Measurements from ENCODE around the gene DAZL. TPM values are rescaled to one million over a fixed set of nuclear protein-coding genes. Genes with fewer than 3 reads are reported as not detected.

DAZL gene
- total and polyA plus RNA-seq, 11 donors: not detected

GRCh38 chr3:16570113-16570512 lies 35.1 kb downstream of the DAZL start:
- H3K4me3 ChIP-seq: no peak overlapping the region
- H3K4me1 ChIP-seq: no peaks in the 10 kb centered on the region
- H3K9me3 ChIP-seq: no peaks in the 10 kb centered on the region
- H3K36me3 ChIP-seq: no peaks in the 10 kb centered on the region
- no peak for TF ChIP-seq CTCF (IDR thresholded peaks at IDR 0.05)
- no peak for TF ChIP-seq POLR2A (IDR thresholded peaks at IDR 0.05)
- WGBS, 4 donors: 60 to 72% (median 66%) methylated on average over 4 of the region's 4 CpGs
- intact Hi-C loops (cut with DNase I): no loop called here
- no peak overlapping the region for H3K27ac ChIP-seq
- DNase-seq (no peak), ATAC-seq (no peak)
- H3K27me3 ChIP-seq: no peaks in the 10 kb centered on the region

GRCh38 chr3:16568532-16568931 lies 36.7 kb downstream of the DAZL start:
- Histone ChIP-seq H3K9me3 (peaks cover 0 to 5% (median 0%) of the 10 kb centered on the region in 12 donors), H3K4me3 (no peak overlapping the region), H3K4me1 (no peaks in the 10 kb centered on the region), H3K36me3 (no peaks in the 10 kb centered on the region), H3K27me3 (no peaks in the 10 kb centered on the region), H3K27ac (no peak overlapping the region)
- no peak for ATAC-seq
- DNase-seq: no peak
- intact Hi-C loops (cut with DNase I): no loop called here
- TF ChIP-seq POLR2A (IDR thresholded peaks at IDR 0.05) (no peak), CTCF (IDR thresholded peaks at IDR 0.05) (no peak)
- WGBS, 4 donors: 75 to 87% (median 79%) methylated on average over 2 of the region's 2 CpGs

GRCh38 chr3:16568115-16568514 lies 37.1 kb downstream of the DAZL start:
- 33 to 52% (median 36%) methylated on average over 2 of the region's 2 CpGs for WGBS, 4 donors
- Histone ChIP-seq H3K9me3 (peaks cover 0 to 9% (median 2%) of the 10 kb centered on the region in 12 donors), H3K27me3 (no peaks in the 10 kb centered on the region), H3K4me3 (no peak overlapping the region), H3K27ac (no peak overlapping the region), H3K4me1 (no peaks in the 10 kb centered on the region), H3K36me3 (no peaks in the 10 kb centered on the region)
- no peak for DNase-seq
- ATAC-seq: no peak
- TF ChIP-seq CTCF (IDR thresholded peaks at IDR 0.05): no peak
- no peak for TF ChIP-seq POLR2A (IDR thresholded peaks at IDR 0.05)
- intact Hi-C loops (cut with DNase I): no loop called here

GRCh38 chr3:16559653-16560365 lies 45.4 kb downstream of the DAZL start:
- TF ChIP-seq CTCF (IDR thresholded peaks at IDR 0.05): no peak
- TF ChIP-seq POLR2A (IDR thresholded peaks at IDR 0.05): no peak
- Histone ChIP-seq H3K4me1 (no peaks in the 10 kb centered on the region), H3K4me3 (no peak overlapping the region), H3K9me3 (peaks cover 0 to 15% (median 3%) of the 10 kb centered on the region in 12 donors), H3K27ac (no peak overlapping the region), H3K36me3 (no peaks in the 10 kb centered on the region), H3K27me3 (no peaks in the 10 kb centered on the region)
- WGBS, 4 donors: 73 to 84% (median 81%) methylated on average over 5 of the region's 5 CpGs
- no peak for ATAC-seq
- DNase-seq: no peak
- intact Hi-C loops (cut with DNase I): loop anchor here in 2 of 10 donors (10.0 kb wide), 2 partner anchors 505 to 745 kb away; no protein-coding TSS in a partner anchor
